ENCODE data around the gene ATP6AP1. TPM values are rescaled to one million over a fixed set of nuclear protein-coding genes. Genes with fewer than 3 reads are reported as not detected.

The ATP6AP1 gene
- total and polyA plus RNA-seq, 10 of the 15 experiments (the other 5 are each of a cell fraction or from before 2014, with no cell fraction given), result 4.5 to 56.4 (median 32.0) TPM

DNA sequence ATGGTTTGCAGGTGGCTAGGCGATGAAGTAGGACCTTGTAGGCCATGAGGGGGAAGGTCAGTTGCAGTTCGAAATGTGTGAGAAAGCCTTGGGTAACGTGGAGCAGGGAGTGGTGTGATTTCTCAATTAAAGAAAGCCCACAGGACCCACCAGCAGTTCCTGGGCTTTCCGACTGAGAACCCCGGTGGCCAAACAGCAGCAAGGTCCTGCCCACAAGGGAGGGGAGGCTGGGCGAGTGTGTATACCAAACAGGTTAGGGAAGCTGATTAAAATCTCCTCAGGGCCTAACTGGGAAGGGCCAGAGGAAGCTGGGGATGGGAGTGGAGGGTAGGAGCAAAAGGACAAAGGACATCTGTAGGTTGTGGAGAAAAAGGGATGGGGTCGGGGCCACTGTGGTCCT is 2.4 kb downstream of the ATP6AP1 start:
- FAIRE-seq, result no peak
- TF ChIP-seq EED (IDR thresholded peaks at IDR 0.05; ENCODE audit: low read depth), result no peak
- TF ChIP-seq RCOR1 (conservative IDR thresholded peaks at IDR 0.05; ENCODE audit: low read depth, low read length), result no peak
- TF ChIP-seq, protein P1, sequence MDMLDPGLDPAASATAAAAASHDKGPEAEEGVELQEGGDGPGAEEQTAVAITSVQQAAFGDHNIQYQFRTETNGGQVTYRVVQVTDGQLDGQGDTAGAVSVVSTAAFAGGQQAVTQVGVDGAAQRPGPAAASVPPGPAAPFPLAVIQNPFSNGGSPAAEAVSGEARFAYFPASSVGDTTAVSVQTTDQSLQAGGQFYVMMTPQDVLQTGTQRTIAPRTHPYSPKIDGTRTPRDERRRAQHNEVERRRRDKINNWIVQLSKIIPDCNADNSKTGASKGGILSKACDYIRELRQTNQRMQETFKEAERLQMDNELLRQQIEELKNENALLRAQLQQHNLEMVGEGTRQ (IDR thresholded peaks at IDR 0.05; ENCODE audit: borderline replicate concordance, low read depth, low read length), result no peak
- TF ChIP-seq FOXM1 (IDR thresholded peaks at IDR 0.05; ENCODE audit: low read depth, low read length), result no peak
- 57% methylated on average over 7 of the region's 7 CpGs for WGBS (ENCODE audit: insufficient coverage, insufficient replicate concordance, low lambda C conversion rate, missing lambda C conversion rate)
- no peak overlapping the region for H3K4me3 ChIP-seq
- no peak overlapping the region for H3K9ac ChIP-seq (ENCODE audit: control insufficient read depth, insufficient read depth, low read length)
- H3K79me2 ChIP-seq (ENCODE audit: control insufficient read depth, insufficient read depth, low read length), result peaks cover 12% of the 10 kb centered on the region
- ChIA-PET RAD21 (ENCODE audit: unreplicated experiment) (no interaction called here), POLR2A (no interaction called here), SMC1A (ENCODE audit: uncharacterized antibody, unreplicated experiment) (no interaction called here), CTCF (no interaction called here)
- no peak for DNase-seq (ENCODE audit: low read depth, low spot score)
- H3K4me2 ChIP-seq (ENCODE audit: control insufficient read depth, insufficient read depth), result no peak overlapping the region
- BruUV-seq (replicated peaks), result no TSS peak
- no peak overlapping the region for H3K27ac ChIP-seq (ENCODE audit: control insufficient read depth, insufficient read depth)
- in situ Hi-C loops (cut with MboI), result no loop called here
- H4K20me1 ChIP-seq (ENCODE audit: control insufficient read depth, insufficient read depth), result no peaks in the 10 kb centered on the region
- intact Hi-C loops (cut with micrococcal nuclease; ENCODE audit: unreplicated experiment), result no loop called here
- no peaks in the 10 kb centered on the region for H3K4me1 ChIP-seq (ENCODE audit: control insufficient read depth, insufficient read depth, low read length)
- no peak overlapping the region for H2AFZ ChIP-seq (ENCODE audit: control insufficient read depth, low read depth, low read length)
- H3K27me3 ChIP-seq (replicated peaks in 1 of 2; ENCODE audit: control insufficient read depth in 2 of 2, insufficient read depth in 2 of 2, low read length in 1 of 2), result no peaks in the 10 kb centered on the region
- no peaks in the 10 kb centered on the region; the same call in 2 of the 3 replicates for H3K9me3 ChIP-seq (replicated peaks; ENCODE audit: control insufficient read depth, insufficient read depth, low read length)
- ATAC-seq, result no peak
- H3K36me3 ChIP-seq (ENCODE audit: control insufficient read depth in 2 of 2, insufficient read depth in 2 of 2, low read length in 1 of 2), result peaks cover 0 to 2% of the 10 kb centered on the region in 2 experiments; a peak in 1 of 4 replicates

DNA sequence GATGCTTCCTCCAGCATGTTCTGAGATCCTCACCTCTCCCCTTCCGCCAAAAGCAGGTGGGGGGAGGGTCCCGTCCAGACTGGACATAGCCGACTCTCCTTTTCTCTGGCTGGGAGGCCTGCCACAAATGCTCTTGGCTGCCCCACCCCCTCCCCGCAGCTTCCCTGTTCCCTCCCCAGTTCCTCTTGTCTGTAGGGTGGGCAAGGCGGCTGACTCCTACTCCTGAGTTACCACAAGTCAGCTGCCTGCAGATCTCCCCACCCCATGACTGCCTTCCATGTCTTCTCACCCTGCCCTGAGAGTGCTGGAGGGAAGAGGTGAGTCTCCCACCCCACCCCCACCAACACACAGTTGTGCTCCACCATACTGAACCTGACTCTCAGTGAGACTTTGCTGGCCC is 2.9 kb downstream of the ATP6AP1 start:
- no peaks in the 10 kb centered on the region for H3K4me1 ChIP-seq (ENCODE audit: control insufficient read depth, insufficient read depth, low read length)
- peaks cover 0 to 2% of the 10 kb centered on the region in 2 experiments; a peak in 1 of 4 replicates for H3K36me3 ChIP-seq (ENCODE audit: control insufficient read depth in 2 of 2, insufficient read depth in 2 of 2, low read length in 1 of 2)
- H3K9ac ChIP-seq (ENCODE audit: control insufficient read depth, insufficient read depth, low read length), result no peak overlapping the region
- RAD21 ChIA-PET (ENCODE audit: unreplicated experiment), result no interaction called here
- SMC1A ChIA-PET (ENCODE audit: uncharacterized antibody, unreplicated experiment), result no interaction called here
- no peak overlapping the region for H3K4me2 ChIP-seq (ENCODE audit: control insufficient read depth, insufficient read depth)
- no peak overlapping the region for H3K27ac ChIP-seq (ENCODE audit: control insufficient read depth, insufficient read depth)
- DNase-seq (ENCODE audit: low read depth, low spot score), result no peak
- ATAC-seq, result no peak
- H4K20me1 ChIP-seq (ENCODE audit: control insufficient read depth, insufficient read depth), result no peaks in the 10 kb centered on the region
- H3K9me3 ChIP-seq (replicated peaks; ENCODE audit: control insufficient read depth, insufficient read depth, low read length), result no peaks in the 10 kb centered on the region; the same call in 2 of the 3 replicates
- in situ Hi-C loops (cut with MboI), result no loop called here
- BruUV-seq (replicated peaks), result no TSS peak
- CTCF ChIA-PET, result no interaction called here
- H3K27me3 ChIP-seq (replicated peaks in 1 of 2; ENCODE audit: control insufficient read depth in 2 of 2, insufficient read depth in 2 of 2, low read length in 1 of 2), result no peaks in the 10 kb centered on the region
- peaks cover 12% of the 10 kb centered on the region for H3K79me2 ChIP-seq (ENCODE audit: control insufficient read depth, insufficient read depth, low read length)
- POLR2A ChIA-PET, result no interaction called here
- H3K4me3 ChIP-seq, result no peak overlapping the region
- intact Hi-C loops (cut with micrococcal nuclease; ENCODE audit: unreplicated experiment), result no loop called here
- H2AFZ ChIP-seq (ENCODE audit: control insufficient read depth, low read depth, low read length), result no peak overlapping the region
- 59% methylated on average over 4 of the region's 5 CpGs for WGBS (ENCODE audit: insufficient coverage, insufficient replicate concordance, low lambda C conversion rate, missing lambda C conversion rate)
- FAIRE-seq, result no peak
- TF ChIP-seq SUZ12 (IDR thresholded peaks at IDR 0.05; ENCODE audit: unreplicated experiment), result no peak
- TF ChIP-seq, protein P2, sequence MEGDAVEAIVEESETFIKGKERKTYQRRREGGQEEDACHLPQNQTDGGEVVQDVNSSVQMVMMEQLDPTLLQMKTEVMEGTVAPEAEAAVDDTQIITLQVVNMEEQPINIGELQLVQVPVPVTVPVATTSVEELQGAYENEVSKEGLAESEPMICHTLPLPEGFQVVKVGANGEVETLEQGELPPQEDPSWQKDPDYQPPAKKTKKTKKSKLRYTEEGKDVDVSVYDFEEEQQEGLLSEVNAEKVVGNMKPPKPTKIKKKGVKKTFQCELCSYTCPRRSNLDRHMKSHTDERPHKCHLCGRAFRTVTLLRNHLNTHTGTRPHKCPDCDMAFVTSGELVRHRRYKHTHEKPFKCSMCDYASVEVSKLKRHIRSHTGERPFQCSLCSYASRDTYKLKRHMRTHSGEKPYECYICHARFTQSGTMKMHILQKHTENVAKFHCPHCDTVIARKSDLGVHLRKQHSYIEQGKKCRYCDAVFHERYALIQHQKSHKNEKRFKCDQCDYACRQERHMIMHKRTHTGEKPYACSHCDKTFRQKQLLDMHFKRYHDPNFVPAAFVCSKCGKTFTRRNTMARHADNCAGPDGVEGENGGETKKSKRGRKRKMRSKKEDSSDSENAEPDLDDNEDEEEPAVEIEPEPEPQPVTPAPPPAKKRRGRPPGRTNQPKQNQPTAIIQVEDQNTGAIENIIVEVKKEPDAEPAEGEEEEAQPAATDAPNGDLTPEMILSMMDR (IDR thresholded peaks at IDR 0.05 in 2 of 3, conservative IDR thresholded peaks at IDR 0.05 in 1 of 3; ENCODE audit: control insufficient read depth in 2 of 3, extremely low read depth in 1 of 3, insufficient read depth in 1 of 3, low read depth in 3 of 3, low read length in 3 of 3), result no peak
- no peak for TF ChIP-seq ZNF217 (IDR thresholded peaks at IDR 0.05)
- TF ChIP-seq, protein P3, sequence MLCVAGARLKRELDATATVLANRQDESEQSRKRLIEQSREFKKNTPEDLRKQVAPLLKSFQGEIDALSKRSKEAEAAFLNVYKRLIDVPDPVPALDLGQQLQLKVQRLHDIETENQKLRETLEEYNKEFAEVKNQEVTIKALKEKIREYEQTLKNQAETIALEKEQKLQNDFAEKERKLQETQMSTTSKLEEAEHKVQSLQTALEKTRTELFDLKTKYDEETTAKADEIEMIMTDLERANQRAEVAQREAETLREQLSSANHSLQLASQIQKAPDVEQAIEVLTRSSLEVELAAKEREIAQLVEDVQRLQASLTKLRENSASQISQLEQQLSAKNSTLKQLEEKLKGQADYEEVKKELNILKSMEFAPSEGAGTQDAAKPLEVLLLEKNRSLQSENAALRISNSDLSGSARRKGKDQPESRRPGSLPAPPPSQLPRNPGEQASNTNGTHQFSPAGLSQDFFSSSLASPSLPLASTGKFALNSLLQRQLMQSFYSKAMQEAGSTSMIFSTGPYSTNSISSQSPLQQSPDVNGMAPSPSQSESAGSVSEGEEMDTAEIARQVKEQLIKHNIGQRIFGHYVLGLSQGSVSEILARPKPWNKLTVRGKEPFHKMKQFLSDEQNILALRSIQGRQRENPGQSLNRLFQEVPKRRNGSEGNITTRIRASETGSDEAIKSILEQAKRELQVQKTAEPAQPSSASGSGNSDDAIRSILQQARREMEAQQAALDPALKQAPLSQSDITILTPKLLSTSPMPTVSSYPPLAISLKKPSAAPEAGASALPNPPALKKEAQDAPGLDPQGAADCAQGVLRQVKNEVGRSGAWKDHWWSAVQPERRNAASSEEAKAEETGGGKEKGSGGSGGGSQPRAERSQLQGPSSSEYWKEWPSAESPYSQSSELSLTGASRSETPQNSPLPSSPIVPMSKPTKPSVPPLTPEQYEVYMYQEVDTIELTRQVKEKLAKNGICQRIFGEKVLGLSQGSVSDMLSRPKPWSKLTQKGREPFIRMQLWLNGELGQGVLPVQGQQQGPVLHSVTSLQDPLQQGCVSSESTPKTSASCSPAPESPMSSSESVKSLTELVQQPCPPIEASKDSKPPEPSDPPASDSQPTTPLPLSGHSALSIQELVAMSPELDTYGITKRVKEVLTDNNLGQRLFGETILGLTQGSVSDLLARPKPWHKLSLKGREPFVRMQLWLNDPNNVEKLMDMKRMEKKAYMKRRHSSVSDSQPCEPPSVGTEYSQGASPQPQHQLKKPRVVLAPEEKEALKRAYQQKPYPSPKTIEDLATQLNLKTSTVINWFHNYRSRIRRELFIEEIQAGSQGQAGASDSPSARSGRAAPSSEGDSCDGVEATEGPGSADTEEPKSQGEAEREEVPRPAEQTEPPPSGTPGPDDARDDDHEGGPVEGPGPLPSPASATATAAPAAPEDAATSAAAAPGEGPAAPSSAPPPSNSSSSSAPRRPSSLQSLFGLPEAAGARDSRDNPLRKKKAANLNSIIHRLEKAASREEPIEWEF (IDR thresholded peaks at IDR 0.05; ENCODE audit: insufficient replicate concordance, low read depth, low read length), result no peak
- no peak for TF ChIP-seq BRCA1 (IDR thresholded peaks at IDR 0.05; ENCODE audit: low read depth, low read length)
- no peak for TF ChIP-seq POLR2AphosphoS2 (IDR thresholded peaks at IDR 0.05; ENCODE audit: low read depth, low read length)

Measured in GM12878 (cell line).